Gastrocnemius medialis (tissue), 4 donors: ENCODE results near the gene KCNIP1.

ENCODE experiments used
- POLR2A ChIP-seq, 2 donors: fragments of 450-650 bp; IDR thresholded peaks; one replicate each; pipeline ENCODE4 v1.6.1; 2017; ENCODE audit warnings: antibody characterized with exemption in 2 of 2, mild to moderate bottlenecking in 2 of 2, moderate library complexity in 2 of 2
- TF ChIP-seq, protein P1 (sequence below), 5 experiments: fragments of 450-650 bp in 3 of 5; fragments of 200-600 bp in 2 of 5; sonication (generic) in 2 of 5; IDR thresholded peaks in 4 of 5; conservative IDR thresholded peaks in 1 of 5; 1 replicate in 4 of 5; 2 replicates in 1 of 5; pipeline ENCODE4 v1.5.1; 2016 to 2019; ENCODE audit warnings: antibody characterized with exemption in 5 of 5, mild to moderate bottlenecking in 3 of 5, moderate library complexity in 3 of 5

DNA sequence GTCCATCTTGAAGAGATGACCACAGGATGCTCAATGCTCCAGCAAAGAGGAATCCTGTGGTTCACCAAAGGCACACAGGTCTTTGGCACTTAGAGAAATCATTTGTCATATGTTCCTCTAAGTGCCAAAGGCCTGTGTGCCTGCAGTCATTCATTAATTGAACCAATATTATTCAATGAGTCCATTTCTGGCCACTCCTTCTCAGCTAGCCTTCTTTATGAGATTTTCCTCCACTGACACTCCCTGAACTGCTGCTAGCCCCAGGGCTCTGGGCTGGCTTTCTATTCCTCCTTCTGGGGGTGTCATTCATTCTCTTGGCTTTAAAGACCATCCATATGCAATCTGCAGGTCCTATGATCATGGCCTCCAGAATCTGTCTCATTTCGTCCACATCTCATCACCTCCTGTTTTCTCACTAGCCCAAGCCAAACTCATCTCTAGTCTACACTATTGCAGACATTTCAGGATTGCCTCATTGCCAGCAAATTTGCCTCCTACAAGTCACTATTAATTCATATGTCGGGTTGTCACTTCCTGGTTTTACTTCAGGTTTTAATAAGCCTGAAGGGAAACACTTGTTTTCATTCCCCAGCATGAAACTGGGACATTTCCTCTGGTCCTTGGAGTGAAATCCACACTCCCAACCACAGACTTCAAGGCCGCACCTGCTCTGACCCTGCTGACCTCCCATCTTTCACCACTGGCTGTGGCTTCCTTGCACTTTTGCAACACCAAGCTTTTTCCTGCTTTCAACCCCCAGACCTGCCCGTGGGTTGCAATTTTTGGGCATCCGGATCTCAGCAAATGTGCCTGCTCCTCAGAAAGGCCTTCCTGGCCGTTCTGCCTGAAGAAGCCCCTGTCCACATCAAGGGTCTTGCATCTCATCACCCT lies 35.1 kb downstream of the KCNIP1 start:
- TF ChIP-seq, protein P1, sequence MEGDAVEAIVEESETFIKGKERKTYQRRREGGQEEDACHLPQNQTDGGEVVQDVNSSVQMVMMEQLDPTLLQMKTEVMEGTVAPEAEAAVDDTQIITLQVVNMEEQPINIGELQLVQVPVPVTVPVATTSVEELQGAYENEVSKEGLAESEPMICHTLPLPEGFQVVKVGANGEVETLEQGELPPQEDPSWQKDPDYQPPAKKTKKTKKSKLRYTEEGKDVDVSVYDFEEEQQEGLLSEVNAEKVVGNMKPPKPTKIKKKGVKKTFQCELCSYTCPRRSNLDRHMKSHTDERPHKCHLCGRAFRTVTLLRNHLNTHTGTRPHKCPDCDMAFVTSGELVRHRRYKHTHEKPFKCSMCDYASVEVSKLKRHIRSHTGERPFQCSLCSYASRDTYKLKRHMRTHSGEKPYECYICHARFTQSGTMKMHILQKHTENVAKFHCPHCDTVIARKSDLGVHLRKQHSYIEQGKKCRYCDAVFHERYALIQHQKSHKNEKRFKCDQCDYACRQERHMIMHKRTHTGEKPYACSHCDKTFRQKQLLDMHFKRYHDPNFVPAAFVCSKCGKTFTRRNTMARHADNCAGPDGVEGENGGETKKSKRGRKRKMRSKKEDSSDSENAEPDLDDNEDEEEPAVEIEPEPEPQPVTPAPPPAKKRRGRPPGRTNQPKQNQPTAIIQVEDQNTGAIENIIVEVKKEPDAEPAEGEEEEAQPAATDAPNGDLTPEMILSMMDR (IDR thresholded peaks at IDR 0.05 in 4 of 5, conservative IDR thresholded peaks at IDR 0.05 in 1 of 5): no peak
- no peak for TF ChIP-seq POLR2A (IDR thresholded peaks at IDR 0.05)
